ENCODE measurements around the gene ZNF598. TPM values are rescaled to one million over a fixed set of nuclear protein-coding genes. Genes with fewer than 3 reads are reported as not detected.

Gene ZNF598
- total RNA-seq, 4 donors from 2014 or later: 28.3 to 145 (median 42.0) TPM

DNA sequence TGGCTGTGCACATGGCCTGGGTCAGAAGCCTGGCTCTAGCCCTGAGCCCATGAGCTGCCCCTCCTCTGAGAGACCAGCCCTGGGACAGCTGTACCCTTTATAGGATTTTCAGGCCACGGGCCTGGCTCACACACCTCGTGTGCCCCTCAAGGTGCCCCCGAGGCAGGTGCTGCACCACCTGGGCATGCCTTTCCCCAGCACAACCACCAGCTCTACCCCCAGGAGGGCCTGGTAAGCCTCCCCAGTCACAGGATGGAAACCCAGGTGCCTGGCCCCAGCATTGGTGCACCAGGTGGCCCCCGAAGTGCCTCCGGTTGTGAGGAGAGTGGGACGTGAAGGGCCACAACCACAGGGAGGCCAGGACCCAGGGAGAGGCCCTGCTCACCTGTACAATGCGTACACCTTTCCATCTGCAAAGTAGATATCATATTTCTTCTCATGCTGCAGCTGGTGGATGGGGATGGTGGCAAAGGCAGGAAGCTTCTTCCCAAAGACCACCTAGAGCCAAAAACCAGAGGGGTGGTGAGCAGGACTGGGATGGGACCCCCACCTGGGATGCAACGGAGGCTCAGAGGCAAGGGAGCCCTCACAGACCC lies 6.3 kb downstream of the ZNF598 start:
- H3K4me3 ChIP-seq: no peak overlapping the region
- in situ Hi-C loops (cut with MboI; ENCODE audit: low pct_ligation_motif_present in 1 of 4, low pct_unique_long_range_greater_than_20kb in 1 of 4, low sequenced_read_pairs in 3 of 4) (loop anchor here in 1 of 4 donors (25.0 kb wide), 1 partner anchor 134 kb away; the partner anchor contains the start of genes PKD1 and RAB26), intact Hi-C loops (cut with DNase I; ENCODE audit: low total_unique reads) (loop anchor here (10.0 kb wide), 1 partner anchor 231 kb away; the partner anchor contains the start of gene DNASE1L2)
- 84% methylated on average over 8 of the region's 8 CpGs; no CpG with 5 or more reads in 1 of the 2 donors for WGBS, 2 donors (ENCODE audit: low coverage in 1 of 2)
- DNase-seq: no peak
- no peaks in the 10 kb centered on the region for H3K27me3 ChIP-seq
- peaks cover 0 to 40% (median 25%) of the 10 kb centered on the region in 4 donors for H3K36me3 ChIP-seq
- peak overlapping the region in 1 of 4 donors; percentile 79 for H3K27ac ChIP-seq
- H3K9me3 ChIP-seq: no peaks in the 10 kb centered on the region
- TF ChIP-seq POLR2A (IDR thresholded peaks at IDR 0.05): no peak
- TF ChIP-seq, protein P1, sequence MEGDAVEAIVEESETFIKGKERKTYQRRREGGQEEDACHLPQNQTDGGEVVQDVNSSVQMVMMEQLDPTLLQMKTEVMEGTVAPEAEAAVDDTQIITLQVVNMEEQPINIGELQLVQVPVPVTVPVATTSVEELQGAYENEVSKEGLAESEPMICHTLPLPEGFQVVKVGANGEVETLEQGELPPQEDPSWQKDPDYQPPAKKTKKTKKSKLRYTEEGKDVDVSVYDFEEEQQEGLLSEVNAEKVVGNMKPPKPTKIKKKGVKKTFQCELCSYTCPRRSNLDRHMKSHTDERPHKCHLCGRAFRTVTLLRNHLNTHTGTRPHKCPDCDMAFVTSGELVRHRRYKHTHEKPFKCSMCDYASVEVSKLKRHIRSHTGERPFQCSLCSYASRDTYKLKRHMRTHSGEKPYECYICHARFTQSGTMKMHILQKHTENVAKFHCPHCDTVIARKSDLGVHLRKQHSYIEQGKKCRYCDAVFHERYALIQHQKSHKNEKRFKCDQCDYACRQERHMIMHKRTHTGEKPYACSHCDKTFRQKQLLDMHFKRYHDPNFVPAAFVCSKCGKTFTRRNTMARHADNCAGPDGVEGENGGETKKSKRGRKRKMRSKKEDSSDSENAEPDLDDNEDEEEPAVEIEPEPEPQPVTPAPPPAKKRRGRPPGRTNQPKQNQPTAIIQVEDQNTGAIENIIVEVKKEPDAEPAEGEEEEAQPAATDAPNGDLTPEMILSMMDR (IDR thresholded peaks at IDR 0.05): no peak
- TF ChIP-seq POLR2AphosphoS5 (IDR thresholded peaks at IDR 0.05): no peak
- no peak for TF ChIP-seq EP300 (IDR thresholded peaks at IDR 0.05; ENCODE audit: low read depth)
- H3K4me1 ChIP-seq: peaks cover 25 to 43% (median 34%) of the 10 kb centered on the region in 4 donors

DNA sequence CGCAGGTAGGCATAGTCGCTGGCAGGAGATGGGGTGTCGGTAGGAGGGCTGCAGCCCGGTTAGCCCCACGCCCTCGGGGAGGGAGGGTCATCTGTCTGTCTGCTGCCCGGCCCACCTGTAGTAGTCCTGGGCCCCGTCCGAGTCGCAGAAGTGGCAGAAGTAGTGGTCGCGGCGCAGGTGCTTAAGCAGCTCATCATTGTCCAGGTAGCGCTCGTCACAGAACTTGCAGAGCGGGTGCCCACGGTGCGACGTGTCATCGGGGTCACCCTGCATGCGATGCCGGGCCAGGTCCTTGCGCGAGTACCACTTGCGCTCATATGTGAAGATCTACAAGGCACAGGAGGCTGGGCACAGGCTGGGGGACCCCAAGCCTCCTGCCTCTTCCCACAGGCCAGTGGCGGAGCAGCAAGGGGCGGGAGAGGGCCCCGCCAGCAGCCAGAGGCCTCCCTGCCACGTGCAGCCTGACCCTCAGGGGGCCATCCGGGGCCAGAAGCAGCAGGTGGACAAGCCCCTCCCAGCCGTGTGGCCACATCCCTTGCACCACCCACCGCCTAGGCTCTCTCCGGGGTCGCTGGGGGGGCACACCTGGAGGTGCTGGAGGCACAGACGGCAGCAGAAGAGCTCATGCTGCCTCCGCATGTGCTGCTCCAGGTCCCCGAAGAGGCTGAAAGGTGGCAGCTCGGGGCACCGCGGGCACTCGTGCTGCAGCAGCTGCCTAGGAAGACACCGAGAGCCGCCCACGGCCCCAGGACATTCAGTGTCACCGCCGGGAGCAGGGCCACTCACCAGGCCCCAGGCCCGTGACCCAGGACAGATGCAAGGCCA lies 7.0 kb downstream of the ZNF598 start:
- TF ChIP-seq EP300 (IDR thresholded peaks at IDR 0.05; ENCODE audit: low read depth): no peak
- no peak for TF ChIP-seq POLR2AphosphoS5 (IDR thresholded peaks at IDR 0.05)
- TF ChIP-seq, protein P1 (IDR thresholded peaks at IDR 0.05): no peak
- TF ChIP-seq POLR2A (IDR thresholded peaks at IDR 0.05): no peak
- Histone ChIP-seq H3K4me1 (peaks cover 19 to 36% (median 27%) of the 10 kb centered on the region in 4 donors), H3K9me3 (no peaks in the 10 kb centered on the region), H3K27ac (no peak overlapping the region), H3K36me3 (peaks cover 0 to 45% (median 28%) of the 10 kb centered on the region in 4 donors), H3K27me3 (no peaks in the 10 kb centered on the region), H3K4me3 (no peak overlapping the region)
- intact Hi-C loops (cut with DNase I; ENCODE audit: low total_unique reads) (loop anchor here (10.0 kb wide), 1 partner anchor 232 kb away; the partner anchor contains the start of gene DNASE1L2), in situ Hi-C loops (cut with MboI; ENCODE audit: low pct_ligation_motif_present in 1 of 4, low pct_unique_long_range_greater_than_20kb in 1 of 4, low sequenced_read_pairs in 3 of 4) (loop anchor here in 1 of 4 donors (25.0 kb wide), 1 partner anchor 135 kb away; the partner anchor contains the start of genes PKD1 and RAB26)
- WGBS, 2 donors (ENCODE audit: low coverage in 1 of 2): 95% methylated on average over 40 of the region's 47 CpGs; no CpG with 5 or more reads in 1 of the 2 donors
- DNase-seq: no peak

DNA sequence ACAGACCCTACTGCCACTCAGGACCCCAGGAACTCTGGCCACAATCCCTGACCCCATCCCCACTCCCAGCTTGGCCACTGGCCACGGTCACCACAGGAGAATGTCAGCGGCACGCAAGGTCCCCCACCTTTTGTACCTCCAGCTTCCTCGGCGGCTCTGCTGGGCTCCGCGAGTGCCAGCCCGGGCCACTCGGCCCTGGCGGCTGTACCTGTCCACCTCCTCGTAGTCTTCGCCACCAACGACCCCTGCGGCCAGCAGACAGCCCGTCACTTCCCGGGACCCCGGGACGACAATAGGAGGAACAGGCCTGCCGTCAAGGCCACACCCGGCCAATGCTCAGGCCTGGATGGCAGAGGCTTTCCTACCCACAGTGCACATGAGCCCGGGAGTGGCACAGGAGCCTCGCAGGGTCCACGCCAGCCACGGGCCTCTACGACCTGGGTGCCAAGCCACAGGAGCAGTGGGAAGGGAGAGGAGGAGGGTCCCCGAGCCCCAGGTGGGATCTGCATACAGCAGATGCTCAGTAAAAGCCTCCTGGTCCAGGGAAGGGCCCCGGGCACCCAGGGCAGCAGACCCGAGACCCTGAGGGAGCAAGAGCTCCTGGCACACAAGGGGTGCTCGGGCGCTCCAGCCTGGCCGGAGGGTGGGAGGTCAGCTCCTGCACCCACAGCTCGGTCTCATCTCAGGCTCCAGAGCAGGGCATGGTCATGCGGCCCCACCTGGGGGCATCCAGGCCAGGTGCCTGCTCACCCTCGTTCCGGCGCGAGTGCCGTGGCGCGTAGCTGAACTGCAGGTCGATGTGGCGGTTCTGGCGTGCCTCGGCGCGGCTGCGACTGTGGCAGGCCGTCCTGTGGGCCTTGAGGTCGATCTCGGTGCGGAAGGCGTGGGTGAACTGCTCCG lies 7.9 kb downstream of the ZNF598 start:
- no peak for TF ChIP-seq POLR2AphosphoS5 (IDR thresholded peaks at IDR 0.05)
- TF ChIP-seq, protein P1 (IDR thresholded peaks at IDR 0.05): no peak
- Histone ChIP-seq H3K4me1 (peaks cover 12 to 29% (median 19%) of the 10 kb centered on the region in 4 donors), H3K27ac (no peak overlapping the region), H3K4me3 (no peak overlapping the region), H3K27me3 (no peaks in the 10 kb centered on the region), H3K36me3 (peaks cover 0 to 45% (median 28%) of the 10 kb centered on the region in 4 donors), H3K9me3 (no peaks in the 10 kb centered on the region)
- no peak for DNase-seq
- 93% methylated on average over 48 of the region's 53 CpGs; no CpG with 5 or more reads in 1 of the 2 donors for WGBS, 2 donors (ENCODE audit: low coverage in 1 of 2)
- intact Hi-C loops (cut with DNase I; ENCODE audit: low total_unique reads): loop anchor here (10.0 kb wide), 1 partner anchor 233 kb away; the partner anchor contains the start of gene DNASE1L2
- in situ Hi-C loops (cut with MboI; ENCODE audit: low pct_ligation_motif_present in 1 of 4, low pct_unique_long_range_greater_than_20kb in 1 of 4, low sequenced_read_pairs in 3 of 4): loop anchor here in 1 of 4 donors (25.0 kb wide), 1 partner anchor 136 kb away; the partner anchor contains the start of genes PKD1 and RAB26
